GM08714 (cell line): Measurements from ENCODE around the gene GRID2.
"Not testable (repeated sequence)": the region's sequence is repeated elsewhere in the genome, so short reads cannot be mapped to it uniquely, and the experiment has no call there.

Experiments used
- H3K4me3 ChIP-seq: fragments of 200-500 bp; sonication (Bioruptor generic); 2 replicates; pipeline ENCODE4 v1.5.1; 2014; ENCODE audit warnings: mild to moderate bottlenecking, low read length, inconsistent platforms
- ZNF274 ChIP-seq: IDR thresholded peaks from 2 replicates; pipeline ENCODE4 v1.6.1; 2012; ENCODE audit warnings: mild to moderate bottlenecking, low read depth, low read length

The GRID2 gene

DNA sequence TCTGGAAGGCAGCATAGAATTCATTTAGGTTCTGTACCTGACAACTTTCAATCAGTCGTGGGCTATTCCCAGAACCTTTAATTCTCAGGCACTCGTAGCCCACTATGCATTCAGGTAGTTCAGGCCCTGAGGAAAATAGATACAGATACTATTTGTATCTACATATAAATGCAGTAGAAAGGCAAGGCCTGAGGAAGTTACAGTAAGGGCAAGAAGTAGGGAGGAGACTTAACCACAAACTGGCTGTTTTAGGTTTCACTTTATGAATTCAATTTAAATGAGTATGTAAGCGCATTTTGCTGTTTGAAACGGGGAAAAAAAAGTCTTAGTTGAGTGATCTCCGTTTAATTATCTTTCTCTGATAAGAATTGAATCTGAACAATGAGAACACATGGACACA is 995.4 kb downstream of the GRID2 start:
- TF ChIP-seq ZNF274 = no peak
- H3K4me3 ChIP-seq = no peak overlapping the region

- H3K4me3 ChIP-seq = not testable (repeated sequence)
Observed at GRCh38 chr4:93300780-93301555, 997.2 kb downstream of the GRID2 start.

GRCh38 chr4:93302310-93302709 is 998.5 kb downstream of the GRID2 start:
- no peak overlapping the region for H3K4me3 ChIP-seq
- no peak for TF ChIP-seq ZNF274

- no peak overlapping the region for H3K4me3 ChIP-seq
- no peak for TF ChIP-seq ZNF274
Observed at GRCh38 chr4:93303440-93303839, 999.7 kb downstream of the GRID2 start.

GRCh38 chr4:93312299-93312698 is 1008.5 kb downstream of the GRID2 start:
- no peak overlapping the region for H3K4me3 ChIP-seq
- TF ChIP-seq ZNF274 = no peak

GRCh38 chr4:93313197-93313596 is 1009.4 kb downstream of the GRID2 start:
- H3K4me3 ChIP-seq = no peak overlapping the region
- TF ChIP-seq ZNF274 = no peak

- TF ChIP-seq ZNF274 = no peak
- H3K4me3 ChIP-seq = no peak overlapping the region
Observed at GRCh38 chr4:93317057-93317456, 1013.3 kb downstream of the GRID2 start.

GRCh38 chr4:93317561-93317960 is 1013.8 kb downstream of the GRID2 start:
- no peak overlapping the region for H3K4me3 ChIP-seq
- TF ChIP-seq ZNF274 = no peak

- no peak overlapping the region for H3K4me3 ChIP-seq
- TF ChIP-seq ZNF274 = no peak
Observed at GRCh38 chr4:93319041-93319440, 1015.3 kb downstream of the GRID2 start.

DNA sequence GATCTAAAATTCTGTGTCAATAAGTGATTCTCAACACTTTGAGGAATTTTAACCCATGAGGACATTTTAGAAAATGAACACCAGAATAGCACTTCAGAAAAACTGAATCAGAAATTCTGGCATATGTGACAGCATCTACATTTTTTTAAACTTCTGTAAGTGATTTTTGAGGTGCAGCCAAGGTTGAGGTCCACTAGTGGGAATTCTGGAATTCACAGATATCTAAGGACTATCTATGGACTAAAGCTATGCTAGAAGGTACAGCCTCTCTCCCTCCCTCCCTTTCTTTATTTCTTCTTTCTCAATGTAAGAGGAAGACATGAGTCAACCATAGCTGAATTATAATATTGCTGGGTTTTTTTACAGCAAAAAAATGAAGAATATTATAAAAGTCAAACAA is 1016.6 kb downstream of the GRID2 start:
- no peak for TF ChIP-seq ZNF274
- no peak overlapping the region for H3K4me3 ChIP-seq

- TF ChIP-seq ZNF274 = no peak
- no peak overlapping the region for H3K4me3 ChIP-seq
Observed at GRCh38 chr4:93327346-93327745, 1023.6 kb downstream of the GRID2 start.

DNA sequence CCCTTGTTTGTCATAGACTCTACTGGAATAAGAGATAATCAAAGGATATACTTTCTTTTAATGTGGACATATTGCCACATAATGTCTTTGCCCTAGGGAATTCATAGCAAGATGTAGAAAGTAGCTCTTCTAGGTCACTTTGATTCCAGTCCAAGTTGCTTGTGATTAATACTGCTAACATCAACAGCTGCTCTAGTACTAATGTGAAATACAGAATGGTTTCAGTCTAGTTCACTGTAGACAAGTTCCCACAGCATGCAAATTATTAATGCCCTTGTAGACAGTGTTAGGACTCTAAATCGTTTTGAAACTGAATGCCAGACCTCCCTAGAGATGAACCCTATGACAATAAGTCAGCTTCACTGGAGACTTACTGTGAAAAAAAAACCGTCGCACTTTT is 1030.2 kb downstream of the GRID2 start:
- H3K4me3 ChIP-seq = no peak overlapping the region
- no peak for TF ChIP-seq ZNF274

DNA sequence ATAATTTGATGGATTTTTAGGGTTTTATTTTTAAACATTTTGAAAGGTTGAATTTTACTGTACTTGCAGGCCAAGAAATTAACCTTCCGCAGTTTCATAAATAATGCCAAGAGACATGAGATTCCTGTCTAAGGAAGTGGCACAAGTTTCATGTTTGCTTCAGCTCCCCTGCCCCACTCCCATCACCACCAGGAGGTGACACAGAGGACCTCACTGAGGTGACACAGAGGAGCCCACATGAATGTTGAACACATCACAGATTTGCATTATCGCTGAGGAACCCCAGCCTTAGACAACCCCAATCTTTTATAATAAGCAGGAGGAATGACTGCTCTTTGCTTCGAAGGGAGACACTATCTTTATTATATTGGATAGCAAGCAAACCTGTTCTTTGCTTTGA is 1033.4 kb downstream of the GRID2 start:
- no peak overlapping the region for H3K4me3 ChIP-seq
- no peak for TF ChIP-seq ZNF274

DNA sequence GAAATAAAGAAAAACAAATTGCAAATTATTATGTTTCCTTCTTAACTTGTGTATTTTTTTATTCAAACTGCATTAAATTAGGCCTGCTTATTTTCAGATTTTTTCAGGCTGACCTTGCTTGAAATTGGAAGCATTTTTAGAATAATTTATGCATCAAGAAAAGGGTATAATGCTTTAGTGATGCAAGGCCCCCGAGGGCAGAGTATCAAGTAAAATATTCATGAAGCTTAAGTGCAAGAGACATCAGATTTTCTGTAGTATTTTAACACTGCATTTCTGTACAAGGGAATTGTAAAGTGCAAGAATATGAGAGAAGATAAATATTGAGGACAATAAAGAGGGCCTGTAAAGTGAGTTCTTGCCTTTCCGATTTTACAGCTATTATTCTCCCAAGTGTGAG is 1039.0 kb downstream of the GRID2 start:
- H3K4me3 ChIP-seq = no peak overlapping the region
- TF ChIP-seq ZNF274 = no peak

DNA sequence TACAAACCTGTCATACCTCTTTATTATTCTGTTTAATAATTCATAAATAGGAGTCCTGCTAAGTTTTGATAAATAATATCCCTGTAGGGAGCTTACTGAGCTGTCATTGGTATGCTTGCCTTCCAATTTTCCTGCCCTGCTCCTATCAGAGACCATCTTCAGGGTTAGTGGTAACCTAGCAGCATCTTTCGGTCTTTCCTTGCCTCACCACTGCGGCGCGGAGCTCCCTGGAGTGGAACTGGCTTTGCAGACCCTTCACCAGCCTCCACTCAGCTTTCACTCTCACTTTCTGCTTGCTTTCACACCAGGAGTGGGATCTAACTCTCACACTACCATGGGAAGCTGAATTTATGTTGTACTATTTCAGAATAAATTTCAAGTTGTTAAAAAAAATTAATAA is 1043.1 kb downstream of the GRID2 start:
- no peak for TF ChIP-seq ZNF274
- H3K4me3 ChIP-seq = no peak overlapping the region

GRCh38 chr4:93348896-93349295 is 1045.1 kb downstream of the GRID2 start:
- no peak overlapping the region for H3K4me3 ChIP-seq
- TF ChIP-seq ZNF274 = no peak

DNA sequence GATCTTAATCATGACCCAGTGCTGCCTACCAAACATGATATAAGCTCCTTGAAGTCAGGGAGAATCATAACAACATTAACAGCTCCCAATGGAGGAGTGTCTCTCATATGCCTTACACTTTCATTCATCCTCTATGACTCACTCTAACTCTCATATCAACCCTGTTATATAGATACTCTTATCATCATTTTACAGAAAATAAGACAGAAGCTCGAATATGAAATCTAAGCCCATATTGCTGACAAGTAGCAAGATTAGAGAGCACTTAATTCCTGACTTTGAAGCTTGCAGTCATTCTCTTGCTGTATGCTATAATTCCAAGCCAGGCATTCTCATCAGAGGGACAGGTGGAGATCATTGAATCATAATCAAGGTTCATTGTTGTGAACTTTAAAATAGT is 1048.1 kb downstream of the GRID2 start:
- TF ChIP-seq ZNF274 = no peak
- H3K4me3 ChIP-seq = no peak overlapping the region
